Islet precursor cell (in vitro differentiated cells): ENCODE measurements around the gene NKAIN2.
"Not testable (repeated sequence)": the region's sequence is repeated elsewhere in the genome, so short reads cannot be mapped to it uniquely, and the experiment has no call there.

ENCODE experiments used
- DNase-seq: peaks from one replicate; pipeline ENCODE4 v3.0.0-alpha.2; 2018

The NKAIN2 gene

GRCh38 chr6:124462750-124463149, 659.1 kb downstream of the NKAIN2 start:
- no peak for DNase-seq

DNA sequence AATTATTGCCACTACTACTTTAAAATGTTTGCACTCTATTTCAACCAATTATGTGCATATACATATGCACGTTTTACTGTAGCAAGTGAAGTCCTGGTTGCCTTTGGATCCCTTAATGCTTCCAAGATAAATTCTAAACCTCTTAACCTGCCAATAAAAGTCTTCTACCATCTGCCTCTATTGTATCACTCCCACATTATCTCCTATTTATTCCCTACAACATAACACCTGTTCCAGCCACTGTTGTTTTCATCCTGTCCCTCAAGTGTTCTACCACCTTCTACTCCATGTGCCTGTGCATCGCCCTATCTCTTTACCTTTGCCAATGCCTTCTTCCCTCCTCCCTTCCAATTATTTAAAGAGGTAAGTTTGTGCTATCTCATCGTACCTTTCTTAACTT, 659.6 kb downstream of the NKAIN2 start:
- DNase-seq, result no peak

- DNase-seq, result not testable (repeated sequence)
Observed at GRCh38 chr6:124464600-124464999, 660.9 kb downstream of the NKAIN2 start.

- DNase-seq, result no peak
Observed at GRCh38 chr6:124466949-124467348, 663.3 kb downstream of the NKAIN2 start.

- no peak for DNase-seq
Observed at GRCh38 chr6:124467366-124467765, 663.7 kb downstream of the NKAIN2 start.

GRCh38 chr6:124470803-124471202, 667.1 kb downstream of the NKAIN2 start:
- no peak for DNase-seq

GRCh38 chr6:124475176-124475575, 671.5 kb downstream of the NKAIN2 start:
- DNase-seq, result no peak

DNA sequence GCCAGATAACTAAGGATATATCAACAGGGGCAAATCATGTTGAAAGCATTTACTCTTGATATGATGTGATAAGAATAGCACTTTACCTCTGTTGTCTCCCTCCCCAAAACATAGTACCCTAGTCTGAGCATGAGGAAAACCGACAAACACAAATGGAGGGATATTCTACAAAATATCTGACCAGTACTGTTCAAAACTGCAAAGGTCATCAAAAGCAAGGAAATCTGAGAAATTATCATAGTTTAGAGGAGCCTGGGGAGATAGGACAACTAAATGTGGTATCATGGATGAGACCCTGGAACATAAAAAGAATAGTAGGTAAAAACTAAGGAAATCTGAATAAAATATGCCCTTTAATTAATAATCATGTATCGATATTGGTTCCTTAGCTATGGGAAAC, 675.2 kb downstream of the NKAIN2 start:
- DNase-seq, result no peak

DNA sequence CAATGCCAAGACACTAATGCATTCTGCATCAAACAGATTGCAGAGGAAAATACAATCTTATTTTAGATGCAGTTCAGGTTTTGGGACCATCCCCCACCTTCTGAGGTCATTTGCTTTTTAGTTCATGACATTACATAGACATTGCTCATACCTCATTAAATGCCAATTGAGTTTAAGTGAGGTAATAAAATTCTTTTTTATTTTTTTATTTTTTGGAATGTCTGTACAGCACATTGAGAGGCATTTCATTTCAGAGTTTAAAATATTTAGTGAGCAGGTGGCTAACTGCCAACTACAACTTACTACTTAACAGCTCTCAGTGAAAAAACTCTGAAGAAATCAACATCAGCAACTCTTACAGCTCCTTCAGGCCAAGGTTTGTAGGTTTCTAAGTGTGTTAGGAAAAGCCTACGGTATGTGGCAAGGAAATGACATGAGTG, 676.3 kb downstream of the NKAIN2 start:
- no peak for DNase-seq

DNA sequence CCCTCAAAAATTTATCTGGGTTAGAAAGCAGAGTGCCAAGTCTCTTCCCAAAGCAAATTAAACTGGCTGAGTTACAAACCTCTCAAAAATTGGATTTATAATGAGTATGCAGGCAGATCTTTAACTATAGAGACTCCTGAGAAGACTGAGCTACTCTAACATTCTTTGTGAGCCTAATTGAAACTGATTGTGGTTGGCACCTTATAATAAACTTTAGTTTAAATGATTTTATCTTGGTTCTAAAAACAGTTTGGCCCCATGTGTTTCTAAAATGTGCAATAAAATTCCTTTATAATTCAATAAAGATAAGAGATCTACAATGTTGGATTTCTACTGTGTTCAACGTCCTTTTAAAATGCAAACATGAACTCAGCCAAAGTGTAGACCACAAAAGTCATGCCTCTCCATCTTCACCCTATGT, 678.4 kb downstream of the NKAIN2 start:
- no peak for DNase-seq

- DNase-seq, result no peak
Observed at GRCh38 chr6:124487623-124488431, 684.2 kb downstream of the NKAIN2 start.

DNA sequence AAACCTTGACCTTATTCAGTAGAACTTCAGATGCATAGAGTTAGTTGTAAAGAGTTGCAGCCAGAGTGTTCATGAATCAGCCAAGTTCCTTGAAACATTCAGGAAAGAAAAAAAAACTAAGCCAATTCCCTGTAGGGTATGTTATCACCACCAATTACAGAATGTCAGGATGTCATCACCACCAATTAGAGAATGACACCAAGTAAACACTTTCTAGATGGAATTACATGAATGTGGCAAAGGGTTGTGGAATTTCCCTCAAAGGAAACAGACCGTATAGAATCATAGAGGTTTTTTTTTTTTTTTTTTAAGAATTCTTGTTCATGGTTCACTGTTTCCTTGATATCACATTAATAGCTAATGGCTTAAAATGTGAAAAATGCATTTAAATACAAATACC, 686.5 kb downstream of the NKAIN2 start:
- no peak for DNase-seq

DNA sequence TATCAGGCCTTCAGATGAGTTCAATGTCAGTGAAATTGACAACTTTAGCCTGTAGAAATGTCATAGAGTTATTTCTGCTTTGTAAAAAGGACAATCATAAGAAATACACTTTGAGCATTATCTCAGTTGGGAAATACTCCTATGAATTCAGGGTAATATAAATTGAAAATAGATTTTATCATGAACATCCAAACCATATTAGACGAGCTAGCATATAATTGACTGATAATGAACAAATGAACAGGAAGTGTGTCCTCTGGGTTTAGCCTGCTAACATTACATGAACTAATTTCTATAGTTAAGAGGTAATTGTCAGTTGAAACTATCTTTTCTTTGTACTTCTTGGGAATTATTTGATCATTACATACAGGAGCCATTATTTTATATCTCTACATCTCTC, 689.6 kb downstream of the NKAIN2 start:
- no peak for DNase-seq

- no peak for DNase-seq
Observed at GRCh38 chr6:124494956-124495664, 691.4 kb downstream of the NKAIN2 start.

GRCh38 chr6:124495665-124496190, 692.1 kb downstream of the NKAIN2 start:
- no peak for DNase-seq

DNA sequence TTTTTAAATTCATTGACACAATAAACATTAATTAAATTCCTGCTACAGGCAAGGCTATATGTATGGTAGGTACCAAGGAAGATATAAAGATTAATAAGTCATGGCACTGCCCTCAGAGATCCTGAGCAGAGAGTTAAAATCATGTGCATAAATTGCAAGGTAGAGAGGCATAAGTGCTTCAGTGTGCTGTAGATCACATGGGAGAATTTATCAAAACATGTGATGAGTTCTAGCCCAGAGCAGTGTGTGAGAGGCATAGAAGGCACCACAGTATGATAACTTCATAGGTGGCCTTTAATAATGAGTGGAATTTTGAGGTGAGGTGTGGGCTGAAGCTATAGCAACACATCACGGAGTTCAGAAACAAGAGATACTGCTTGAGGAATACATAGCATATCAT, 692.7 kb downstream of the NKAIN2 start:
- no peak for DNase-seq

GRCh38 chr6:124512431-124512830, 708.8 kb downstream of the NKAIN2 start:
- DNase-seq, result no peak

GRCh38 chr6:124517339-124517738, 713.7 kb downstream of the NKAIN2 start:
- no peak for DNase-seq

GRCh38 chr6:124520514-124520913, 716.8 kb downstream of the NKAIN2 start:
- DNase-seq, result no peak

DNA sequence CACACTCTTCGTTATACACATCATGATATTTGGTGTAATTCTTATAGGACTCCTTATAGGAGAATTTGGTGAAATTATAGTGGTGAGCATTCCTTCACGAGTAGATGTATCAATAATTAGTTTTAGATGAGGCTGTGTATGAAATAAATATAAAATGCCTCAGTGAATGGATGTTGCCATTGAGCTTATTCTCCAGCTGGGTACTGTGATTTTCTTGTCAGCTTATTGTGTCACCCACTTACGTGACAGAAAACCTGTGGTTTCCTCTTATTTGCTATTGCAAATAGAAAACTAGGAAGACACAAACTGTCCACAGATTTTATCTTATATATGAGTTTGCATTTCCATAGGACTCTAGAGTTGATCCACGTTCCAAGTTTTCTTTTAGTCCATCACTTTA, 718.7 kb downstream of the NKAIN2 start:
- no peak for DNase-seq

DNA sequence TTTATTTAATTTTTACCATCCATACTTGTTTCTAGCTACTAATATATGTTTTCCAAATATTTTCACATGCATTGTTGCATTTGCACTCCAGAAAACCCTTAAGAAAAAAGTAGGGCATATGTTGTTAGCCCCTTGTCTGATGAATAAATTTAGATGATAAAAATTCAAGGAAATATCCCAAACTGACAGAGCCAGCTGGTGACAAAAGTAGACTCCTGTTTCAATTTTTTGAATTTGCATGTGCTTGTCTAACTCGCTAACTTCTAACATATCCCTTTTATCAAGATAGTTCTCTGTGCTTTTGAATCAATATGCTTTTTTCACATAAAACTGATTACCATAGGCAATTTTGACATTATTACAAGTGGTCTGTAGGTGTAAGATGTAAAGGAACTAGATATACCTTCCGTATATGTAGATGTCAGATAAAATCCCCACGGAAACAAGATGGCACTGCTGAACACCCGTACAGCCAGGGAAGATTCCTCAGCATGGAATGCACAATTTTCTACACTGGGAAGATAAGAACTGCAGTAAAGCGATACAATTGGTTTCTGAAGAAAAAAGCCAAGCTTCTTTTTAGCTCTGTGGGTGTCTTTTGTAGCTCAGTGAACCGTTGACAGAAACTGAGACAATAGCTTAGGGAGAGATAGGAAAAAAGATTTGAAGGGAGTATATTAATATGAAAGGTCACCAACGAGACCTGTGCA, 721.0 kb downstream of the NKAIN2 start:
- no peak for DNase-seq

- DNase-seq, result no peak
Observed at GRCh38 chr6:124530926-124531325, 727.3 kb downstream of the NKAIN2 start.

- no peak for DNase-seq
Observed at GRCh38 chr6:124535299-124535698, 731.6 kb downstream of the NKAIN2 start.
